Immature natural killer cell (primary cell): ENCODE results near the gene IRF2BPL. TPM values are rescaled to one million over a fixed set of nuclear protein-coding genes. Genes with fewer than 3 reads are reported as not detected.

Experiments
- DNase-seq, 3 donors: peaks; one replicate each; pipeline ENCODE4 v3.0.0; 2022; ENCODE audit warnings: mixed read lengths in 1 of 3
- H3K27ac Mint-ChIP-seq, 6 donors: one replicate each; pipeline ENCODE4 v1.8.0; 2020; ENCODE audit warnings: mixed read lengths in 6 of 6, mild to moderate bottlenecking in 5 of 6, inconsistent platforms in 4 of 6, moderate library complexity in 3 of 6
- H3K27me3 Mint-ChIP-seq, 3 donors: one replicate each; pipeline ENCODE4 v1.8.0; 2020 to 2021; ENCODE audit warnings: low read depth in 3 of 3, mild to moderate bottlenecking in 3 of 3, mixed read lengths in 3 of 3, moderate library complexity in 3 of 3, inconsistent platforms in 1 of 3
- H3K36me3 Mint-ChIP-seq, 3 donors: one replicate each; pipeline ENCODE4 v1.8.0; 2020; ENCODE audit warnings: mixed read lengths in 3 of 3, inconsistent platforms in 2 of 3, mild to moderate bottlenecking in 2 of 3
- H3K4me1 Mint-ChIP-seq, 2 donors: one replicate each; pipeline ENCODE4 v1.8.0; 2020; ENCODE audit warnings: inconsistent platforms in 2 of 2, mild to moderate bottlenecking in 2 of 2, mixed read lengths in 2 of 2, moderate library complexity in 1 of 2
- H3K4me3 Mint-ChIP-seq, 5 donors: one replicate each; pipeline ENCODE4 v1.8.0; 2020; ENCODE audit warnings: mild to moderate bottlenecking in 5 of 5, mixed read lengths in 5 of 5, inconsistent platforms in 3 of 5, moderate library complexity in 3 of 5
- H3K9me3 Mint-ChIP-seq, 6 donors: one replicate each; pipeline ENCODE4 v1.8.0; 2020; ENCODE audit warnings: mild to moderate bottlenecking in 6 of 6, mixed read lengths in 6 of 6, inconsistent platforms in 4 of 6, moderate library complexity in 3 of 6
- polyA plus RNA-seq, 3 donors: library from polyadenylated mRNA; unstranded; fragments of 300-500 nt; fragmentation: Illumina TruSeq; gene quantifications; one replicate each; pipeline ENCODE4 v1.2.3, GENCODE V29; 2021

The IRF2BPL gene
- polyA plus RNA-seq, 3 donors from 2014 or later = 3.5 to 11.1 (median 3.6) TPM

DNA sequence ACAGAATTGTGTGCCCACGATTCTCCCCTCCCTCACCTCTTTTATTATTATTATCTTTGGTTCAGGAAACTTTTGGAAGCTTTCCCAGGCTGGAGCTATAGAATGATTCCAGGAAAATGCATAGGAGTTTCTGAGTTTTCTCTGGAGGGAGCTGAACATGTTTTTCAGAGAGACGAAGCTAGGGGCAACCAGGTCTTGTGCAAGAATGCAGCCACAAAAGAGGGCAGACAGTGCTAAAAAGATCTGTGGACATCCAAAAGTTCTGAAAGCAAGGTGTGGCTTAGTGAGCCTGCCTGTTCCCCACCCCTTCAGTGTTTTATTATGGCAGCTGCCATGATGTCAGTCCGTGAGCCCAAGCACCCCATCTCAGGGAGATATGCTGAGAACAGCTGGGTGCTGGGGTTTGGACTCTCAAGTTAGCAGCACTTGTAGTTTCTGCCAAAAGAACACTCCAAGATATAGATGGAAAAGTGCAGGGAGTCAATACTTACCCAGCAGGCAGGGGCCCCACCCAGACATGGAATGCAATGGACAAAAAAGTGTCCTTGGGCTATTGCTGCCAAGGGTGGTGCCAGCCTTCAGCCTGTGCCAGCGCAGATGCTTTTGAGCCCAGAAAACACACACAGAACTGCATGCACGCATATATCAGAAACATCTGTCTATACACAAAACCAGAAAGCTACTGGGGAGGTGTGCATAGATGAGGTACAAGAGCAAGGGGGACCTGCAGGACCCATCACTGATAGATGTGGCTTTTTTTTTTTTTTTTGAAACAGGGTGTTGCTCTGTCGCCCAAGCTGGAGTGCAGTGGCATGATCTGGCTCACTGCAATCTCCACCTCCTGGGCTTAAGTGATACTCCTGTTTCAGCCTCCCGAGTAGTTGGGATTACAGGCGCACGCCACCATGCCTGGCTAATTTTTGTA is 17.0 kb upstream of the IRF2BPL start:
- H3K9me3 Mint-ChIP-seq = no peaks in the 10 kb centered on the region

DNA sequence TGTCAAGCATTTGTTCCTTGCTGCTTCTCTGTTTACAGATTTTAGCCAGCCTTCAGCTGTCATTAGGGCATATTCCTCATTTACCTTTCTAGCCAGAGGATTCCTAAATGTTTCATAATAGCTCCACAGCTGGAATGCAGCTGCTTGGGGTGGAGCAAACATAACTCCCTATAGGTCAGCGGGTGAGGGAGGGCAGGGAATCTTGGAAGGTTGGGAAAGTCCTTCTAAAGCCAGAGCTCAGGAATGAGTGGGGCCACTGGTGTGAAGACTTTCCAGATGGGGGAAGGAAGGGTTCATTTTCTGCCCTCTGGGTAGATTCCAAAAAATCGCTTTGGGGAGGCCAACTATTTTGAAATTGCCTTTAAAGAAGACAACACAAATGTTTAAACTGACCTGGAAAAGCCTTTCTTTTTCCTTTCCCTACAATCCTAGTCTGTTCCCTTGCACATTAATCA is 16.3 kb upstream of the IRF2BPL start:
- H3K27ac Mint-ChIP-seq = peak overlapping the region in 3 of 6 donors; percentile 90 to 95 (median 91)
- H3K4me1 Mint-ChIP-seq = peaks cover 49 to 54% of the 10 kb centered on the region in 2 donors
- H3K9me3 Mint-ChIP-seq = no peaks in the 10 kb centered on the region
- peaks cover 0 to 3% (median 0%) of the 10 kb centered on the region in 3 donors for H3K36me3 Mint-ChIP-seq
- DNase-seq = no peak
- peaks cover 3 to 16% (median 15%) of the 10 kb centered on the region in 3 donors for H3K27me3 Mint-ChIP-seq
- H3K4me3 Mint-ChIP-seq = peak overlapping the region in 1 of 5 donors; percentile 17

More for the DNA sequence above, 17.0 kb upstream of the IRF2BPL start:
- peak overlapping the region in 1 of 6 donors; percentile 24 for H3K27ac Mint-ChIP-seq
- peaks cover 0 to 3% (median 0%) of the 10 kb centered on the region in 3 donors for H3K36me3 Mint-ChIP-seq
- H3K4me1 Mint-ChIP-seq = peaks cover 42 to 47% of the 10 kb centered on the region in 2 donors
- DNase-seq = no peak
- H3K27me3 Mint-ChIP-seq = peaks cover 3 to 9% (median 8%) of the 10 kb centered on the region in 3 donors
- peak overlapping the region in 1 of 5 donors; percentile 17 for H3K4me3 Mint-ChIP-seq

DNA sequence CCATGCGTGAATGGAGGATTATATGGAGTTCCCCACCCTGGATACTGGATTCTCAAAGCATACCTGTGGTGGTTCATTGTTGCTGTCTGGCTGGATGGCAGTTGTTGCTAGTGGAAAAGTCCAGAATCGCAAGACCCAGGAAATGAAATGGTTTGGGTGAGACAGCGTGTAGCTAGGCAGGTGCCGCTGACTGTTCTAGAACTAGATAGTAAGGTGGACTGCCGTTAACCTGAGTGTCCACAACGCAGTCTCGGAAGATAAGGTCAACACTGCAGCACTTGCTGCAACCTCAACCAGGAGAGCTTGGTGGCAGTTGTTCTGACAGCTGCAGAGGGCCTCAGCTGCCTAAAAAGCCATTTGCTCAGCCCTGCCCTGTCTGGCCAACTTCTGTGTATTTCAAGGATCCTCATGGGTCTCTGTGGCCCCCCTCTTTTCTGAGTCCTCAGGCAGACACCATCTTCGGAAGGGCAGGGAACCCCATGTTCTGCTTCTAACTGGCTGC is 15.5 kb upstream of the IRF2BPL start:
- H3K4me3 Mint-ChIP-seq = peak overlapping the region; percentile 57 to 78 (median 74)

DNA sequence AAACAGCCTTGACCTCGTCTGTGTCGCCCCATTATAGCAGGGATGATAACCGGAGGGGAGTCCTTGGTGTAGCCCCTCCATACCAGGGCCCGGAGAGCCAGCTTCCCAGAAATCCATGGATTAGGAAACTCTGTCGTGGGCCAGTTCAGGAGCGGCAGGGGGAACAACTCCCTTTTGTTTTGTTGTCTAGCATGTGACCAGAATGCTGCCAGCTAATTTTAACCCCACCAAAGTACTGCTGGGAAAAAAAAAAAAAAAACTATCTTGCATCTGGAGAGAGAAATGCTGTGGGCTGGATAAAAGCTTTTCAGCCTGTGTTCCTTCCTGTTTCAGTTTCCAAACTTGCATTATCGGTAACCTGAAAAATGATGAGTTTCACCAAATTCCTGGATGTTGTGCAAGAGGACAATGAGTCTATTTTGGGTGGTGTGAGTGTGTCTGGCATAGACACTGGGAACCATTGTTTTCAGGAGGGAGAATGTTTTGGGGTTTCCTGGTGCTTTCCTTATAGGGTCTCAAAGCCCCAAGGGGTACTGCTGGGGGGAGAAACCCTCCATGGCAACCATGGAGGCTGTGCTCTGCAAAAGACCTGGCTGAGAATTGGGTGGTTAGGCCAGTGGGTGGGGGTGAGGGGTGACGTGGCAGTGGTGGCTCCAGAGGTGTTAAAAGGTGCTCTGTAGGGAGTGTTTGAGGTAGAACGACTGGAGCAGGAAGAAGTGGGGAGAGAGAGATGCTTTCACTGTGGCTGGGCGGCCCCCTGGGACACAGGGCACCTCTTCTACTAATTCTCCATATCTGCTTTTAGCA is 14.9 kb upstream of the IRF2BPL start:
- Mint-ChIP-seq H3K4me3 (peak overlapping the region; percentile 57 to 78 (median 74)), H3K4me1 (peaks cover 63 to 68% of the 10 kb centered on the region in 2 donors), H3K9me3 (no peaks in the 10 kb centered on the region), H3K27ac (peak overlapping the region; percentile 87 to 95 (median 89)), H3K27me3 (peaks cover 5 to 30% (median 25%) of the 10 kb centered on the region in 3 donors), H3K36me3 (peaks cover 0 to 3% (median 0%) of the 10 kb centered on the region in 3 donors)
- DNase-seq = peak; percentile 68 to 78 (median 77)

More for the DNA sequence above, 15.5 kb upstream of the IRF2BPL start:
- DNase-seq = no peak
- Mint-ChIP-seq H3K9me3 (no peaks in the 10 kb centered on the region), H3K36me3 (peaks cover 0 to 3% (median 0%) of the 10 kb centered on the region in 3 donors), H3K27me3 (peaks cover 3 to 24% (median 20%) of the 10 kb centered on the region in 3 donors), H3K4me1 (peaks cover 57 to 61% of the 10 kb centered on the region in 2 donors), H3K27ac (peak overlapping the region; percentile 87 to 95 (median 89))

DNA sequence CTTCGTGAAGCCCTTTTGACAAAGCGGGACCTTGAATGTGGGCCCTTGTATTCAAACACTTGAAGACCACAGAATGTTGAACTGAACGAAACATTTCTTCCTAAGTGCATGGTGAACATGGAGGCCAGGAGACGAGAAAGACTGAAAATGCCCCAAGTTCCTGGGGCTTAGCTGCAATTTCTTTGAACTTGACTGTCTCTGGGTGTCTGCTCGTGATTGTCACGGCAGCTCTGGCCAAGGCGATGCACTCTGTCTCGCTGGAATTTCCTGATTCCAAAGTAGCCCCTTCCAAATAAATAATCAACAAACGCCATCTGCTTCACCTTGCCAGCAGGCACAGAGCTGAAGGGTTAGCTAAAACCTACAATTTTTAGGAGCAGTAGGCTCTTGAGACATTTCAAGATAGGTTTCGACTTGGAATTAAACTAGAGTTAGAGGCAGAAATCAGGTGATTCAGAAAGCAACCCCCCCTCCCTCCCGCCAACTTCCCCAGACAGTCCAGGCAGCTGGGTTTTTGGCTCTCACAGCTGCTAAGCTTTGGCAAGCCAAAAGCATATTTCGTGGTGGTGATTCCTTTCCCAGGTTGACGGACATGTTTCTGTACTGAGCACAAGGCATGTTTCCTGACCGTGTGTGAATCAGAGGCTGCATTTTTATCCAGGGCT is 13.5 kb upstream of the IRF2BPL start:
- H3K27me3 Mint-ChIP-seq = peaks cover 5 to 29% (median 25%) of the 10 kb centered on the region in 3 donors
- DNase-seq = no peak
- H3K36me3 Mint-ChIP-seq = no peaks in the 10 kb centered on the region
- peaks cover 77 to 82% of the 10 kb centered on the region in 2 donors for H3K4me1 Mint-ChIP-seq
- H3K27ac Mint-ChIP-seq = peak overlapping the region; percentile 91 to 100 (median 98)
- H3K4me3 Mint-ChIP-seq = peak overlapping the region; percentile 58 to 89 (median 85)
- no peaks in the 10 kb centered on the region for H3K9me3 Mint-ChIP-seq

DNA sequence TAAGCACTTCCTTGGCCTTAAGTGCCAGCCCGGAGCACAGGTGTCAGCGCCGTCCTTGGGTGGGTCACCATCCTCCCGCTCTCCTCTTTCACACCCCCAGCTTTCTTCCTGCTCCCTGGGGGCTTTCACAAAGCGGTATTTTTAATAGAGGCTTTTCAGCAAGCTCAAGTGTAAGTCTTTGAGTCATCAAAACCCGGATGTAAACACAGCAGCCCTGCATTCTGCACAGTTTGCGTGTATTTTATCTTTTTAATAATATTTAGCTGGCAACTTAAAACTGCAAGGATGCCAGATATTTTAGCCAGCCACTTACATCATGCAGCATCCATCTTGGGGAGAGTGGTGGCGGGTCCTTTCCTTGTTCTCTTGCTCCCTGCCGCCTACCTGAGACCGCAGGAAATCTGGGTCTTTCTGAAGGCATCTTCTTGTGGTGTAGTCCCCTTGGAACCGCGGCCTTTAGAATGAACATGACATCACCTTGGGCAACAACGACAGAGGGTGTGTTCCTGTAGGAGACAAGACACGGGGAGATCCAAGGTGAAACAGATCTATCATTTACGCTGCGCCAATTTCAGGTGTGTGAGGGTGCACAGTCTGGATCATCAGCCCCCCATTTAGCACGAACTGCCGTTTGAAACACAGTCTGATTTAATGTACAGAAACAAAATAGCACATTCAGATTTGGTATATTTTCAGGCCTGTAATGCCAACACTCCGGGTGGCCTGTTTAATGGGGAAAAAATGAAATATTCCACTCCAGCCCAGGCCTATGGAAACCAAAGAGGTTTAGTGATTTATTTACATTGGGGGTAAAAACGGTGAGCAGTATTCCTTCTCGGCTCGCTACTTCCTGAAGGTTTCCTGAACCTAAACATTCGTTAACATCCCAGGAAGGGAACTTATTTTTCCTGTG is 12.5 kb upstream of the IRF2BPL start:
- peaks cover 85 to 90% of the 10 kb centered on the region in 2 donors for H3K4me1 Mint-ChIP-seq
- H3K4me3 Mint-ChIP-seq = peak overlapping the region; percentile 80 to 89 (median 85)
- H3K36me3 Mint-ChIP-seq = no peaks in the 10 kb centered on the region
- peaks cover 5 to 29% (median 25%) of the 10 kb centered on the region in 3 donors for H3K27me3 Mint-ChIP-seq
- no peak for DNase-seq
- H3K9me3 Mint-ChIP-seq = no peaks in the 10 kb centered on the region
- peak overlapping the region; percentile 91 to 100 (median 98) for H3K27ac Mint-ChIP-seq

DNA sequence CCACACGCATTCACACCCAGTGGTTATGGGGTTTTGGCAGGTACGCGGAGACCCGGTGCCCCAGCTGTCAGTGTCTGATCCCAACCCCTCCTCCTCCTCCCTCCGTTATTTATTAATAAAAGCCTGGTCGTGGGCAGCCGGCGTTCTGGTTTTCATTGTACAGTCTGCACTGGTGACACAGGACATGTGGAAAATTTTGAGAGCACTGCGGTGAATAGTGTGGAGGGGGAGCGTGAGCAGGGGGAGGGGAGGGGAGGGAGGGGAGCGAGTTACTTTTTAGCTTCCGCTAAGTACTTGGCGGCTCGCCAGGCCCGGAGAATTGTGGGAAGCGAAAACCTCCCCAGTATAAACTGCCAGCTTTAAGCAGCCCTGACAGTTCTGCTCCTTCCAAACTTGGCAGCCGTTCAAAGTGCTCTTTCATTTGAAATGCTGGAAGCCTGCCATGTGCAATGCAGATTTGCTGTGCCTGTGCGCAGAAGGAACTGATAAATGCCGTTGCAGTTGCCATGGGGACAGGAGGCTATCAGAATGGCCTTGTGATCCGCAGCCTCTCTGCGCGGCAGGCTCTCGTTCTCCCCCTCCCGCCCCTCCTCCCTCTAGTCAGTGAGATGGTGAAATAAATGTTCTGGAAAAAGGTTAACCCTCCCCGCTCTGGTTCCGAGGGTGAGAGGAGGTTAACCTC is 11.7 kb upstream of the IRF2BPL start:
- peak overlapping the region; percentile 91 to 100 (median 98) for H3K27ac Mint-ChIP-seq
- H3K4me3 Mint-ChIP-seq = peak overlapping the region; percentile 80 to 89 (median 85)
- peak; percentile 92 to 94 (median 92) for DNase-seq
- H3K36me3 Mint-ChIP-seq = no peaks in the 10 kb centered on the region
- H3K27me3 Mint-ChIP-seq = peaks cover 5 to 30% (median 25%) of the 10 kb centered on the region in 3 donors
- no peaks in the 10 kb centered on the region for H3K9me3 Mint-ChIP-seq
- peaks cover 85 to 89% of the 10 kb centered on the region in 2 donors for H3K4me1 Mint-ChIP-seq

DNA sequence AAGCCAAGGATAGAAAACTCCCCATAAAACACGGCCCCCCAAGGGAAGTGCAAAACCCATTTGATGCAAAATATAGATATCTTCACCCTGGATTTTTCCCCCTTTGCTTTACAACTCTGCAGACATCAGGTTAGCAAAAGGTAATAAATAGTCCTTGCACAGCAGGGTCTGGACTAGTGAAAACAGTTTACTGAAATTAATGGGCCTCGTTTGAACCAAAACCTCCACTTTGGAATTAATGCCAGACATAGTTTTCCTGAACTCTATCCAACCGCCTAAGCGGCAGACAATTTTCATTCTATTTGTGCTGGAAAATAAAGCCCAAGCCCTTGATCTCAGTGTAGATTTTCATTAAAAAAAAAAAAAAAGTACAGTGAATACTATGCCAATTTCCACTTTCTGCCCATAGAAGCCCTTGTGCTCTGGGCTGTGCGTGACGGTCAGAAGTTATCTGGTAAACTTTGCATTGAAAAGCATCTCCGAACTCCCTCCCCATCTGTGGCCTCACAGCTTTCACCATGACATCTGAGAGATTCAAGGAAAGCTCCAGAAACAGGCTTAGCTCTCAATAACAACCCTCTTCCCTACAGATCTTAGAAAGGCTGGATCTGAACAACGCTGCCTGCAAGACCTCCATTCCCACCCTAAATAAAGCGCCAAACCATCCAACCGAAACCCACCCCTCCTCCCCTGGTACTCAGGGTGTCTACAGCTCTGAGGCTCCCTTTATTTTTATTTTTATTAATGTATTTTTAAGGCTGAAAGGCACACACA is 11.0 kb upstream of the IRF2BPL start:
- Mint-ChIP-seq H3K36me3 (no peaks in the 10 kb centered on the region), H3K4me3 (peak overlapping the region; percentile 80 to 89 (median 85)), H3K27me3 (peaks cover 5 to 30% (median 25%) of the 10 kb centered on the region in 3 donors), H3K4me1 (peaks cover 85 to 87% of the 10 kb centered on the region in 2 donors), H3K9me3 (no peaks in the 10 kb centered on the region), H3K27ac (peak overlapping the region; percentile 91 to 100 (median 98))
- no peak for DNase-seq

DNA sequence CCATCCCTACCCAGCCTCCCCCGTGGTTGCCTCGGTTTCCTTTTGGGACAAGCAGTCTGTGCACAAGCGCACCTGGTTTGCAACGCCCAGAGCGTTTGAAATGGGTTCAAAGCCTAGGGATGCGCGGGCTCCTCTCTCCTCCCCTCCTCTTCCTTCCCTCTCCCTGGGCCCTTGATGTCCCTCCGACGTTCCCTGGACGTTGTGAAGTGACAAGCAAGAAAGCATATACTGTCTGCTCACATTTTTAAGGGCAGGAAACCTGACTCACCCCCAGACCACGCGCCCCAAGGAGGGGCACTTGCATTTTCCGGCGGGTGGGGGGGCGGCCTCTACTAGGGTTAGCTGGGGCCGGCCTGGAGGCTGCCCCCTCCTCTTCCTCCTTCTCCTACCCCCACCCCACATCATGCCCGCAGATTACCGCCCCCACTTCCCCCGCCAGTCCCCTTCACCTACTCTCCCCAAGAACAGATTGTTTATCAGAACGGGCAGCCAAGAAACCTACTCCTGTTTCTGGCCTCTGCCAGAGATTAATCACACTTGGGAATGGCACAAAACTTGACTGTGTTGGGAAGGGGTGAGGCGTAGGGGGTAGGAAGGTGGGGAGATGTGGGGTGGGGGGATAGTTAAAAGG is 9.5 kb upstream of the IRF2BPL start:
- Mint-ChIP-seq H3K4me1 (peaks cover 85% of the 10 kb centered on the region in 2 donors), H3K27me3 (peaks cover 3 to 38% (median 20%) of the 10 kb centered on the region in 3 donors), H3K36me3 (no peaks in the 10 kb centered on the region), H3K9me3 (no peaks in the 10 kb centered on the region), H3K4me3 (peak overlapping the region; percentile 58 to 89 (median 85)), H3K27ac (peak overlapping the region; percentile 91 to 100 (median 98))
- DNase-seq = peak; percentile 50 to 54 (median 51)

DNA sequence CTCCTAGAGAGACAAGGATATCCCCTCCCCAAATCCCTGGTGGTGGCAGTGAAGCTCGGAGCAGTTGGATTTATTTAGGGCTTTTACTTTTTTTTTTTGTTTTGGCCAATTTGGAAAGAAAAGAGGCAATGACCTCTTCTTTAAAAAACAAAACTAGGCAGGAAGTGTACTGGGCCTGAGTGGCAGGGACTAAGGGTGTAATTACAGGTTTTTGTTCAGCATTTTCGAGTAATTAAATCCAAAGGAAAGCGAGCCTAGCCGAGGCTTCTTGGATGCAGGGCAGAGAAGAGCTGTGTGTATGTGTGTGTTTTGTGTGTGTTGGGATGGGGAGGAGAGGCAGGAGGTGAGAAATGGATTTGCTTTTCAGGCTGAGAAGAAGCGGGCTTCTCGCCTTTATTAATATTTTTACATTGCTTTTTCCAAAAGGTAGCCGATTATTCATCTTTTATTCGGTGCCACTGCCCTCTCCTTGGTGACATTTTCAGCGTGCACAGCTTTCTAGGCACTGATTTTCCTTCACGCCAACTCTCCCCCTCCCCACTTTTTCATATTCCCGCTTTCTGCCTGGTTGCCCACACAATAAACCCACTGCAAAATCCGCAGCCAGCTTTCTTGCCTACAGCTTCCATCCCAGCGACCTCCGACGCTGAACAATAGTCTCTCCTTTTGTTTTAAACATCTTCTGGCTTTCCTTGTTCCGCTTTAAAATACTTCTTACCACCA is 8.9 kb upstream of the IRF2BPL start:
- no peak for DNase-seq
- Mint-ChIP-seq H3K4me3 (peak overlapping the region; percentile 58 to 89 (median 85)), H3K27ac (peak overlapping the region; percentile 91 to 100 (median 98)), H3K36me3 (no peaks in the 10 kb centered on the region), H3K9me3 (no peaks in the 10 kb centered on the region), H3K27me3 (peaks cover 9 to 44% (median 25%) of the 10 kb centered on the region in 3 donors), H3K4me1 (peaks cover 85 to 86% of the 10 kb centered on the region in 2 donors)
